Measurements from ENCODE around the gene PREP.

Gene PREP

GRCh38 chr6:105402939-105403935, at the start of gene PREP:
Gene PREP (minus strand): TSS chr6:105403082. CDS start chr6:105402891, 191 bp downstream.
- TF ChIP-seq CTCF (IDR thresholded peaks at IDR 0.05; ENCODE audit: low read depth, low read length) = peak; percentile 82
- peak; percentile 59 for DNase-seq (ENCODE audit: extremely low read depth, low read depth)

GRCh38 chr6:105452376-105452775, 49.5 kb upstream of the PREP start:
- DNase-seq (ENCODE audit: extremely low read depth, low read depth) = no peak
- no peak for TF ChIP-seq CTCF (IDR thresholded peaks at IDR 0.05; ENCODE audit: low read depth, low read length)

- no peak for DNase-seq (ENCODE audit: extremely low read depth, low read depth)
- TF ChIP-seq CTCF (IDR thresholded peaks at IDR 0.05; ENCODE audit: low read depth, low read length) = no peak
Observed at GRCh38 chr6:105449756-105450390, 47.0 kb upstream of the PREP start.

- DNase-seq (ENCODE audit: extremely low read depth, low read depth) = no peak
- TF ChIP-seq CTCF (IDR thresholded peaks at IDR 0.05; ENCODE audit: low read depth, low read length) = no peak
Observed at GRCh38 chr6:105445481-105445880, 42.6 kb upstream of the PREP start.

GRCh38 chr6:105443941-105444340, 41.1 kb upstream of the PREP start:
- no peak for DNase-seq (ENCODE audit: extremely low read depth, low read depth)
- TF ChIP-seq CTCF (IDR thresholded peaks at IDR 0.05; ENCODE audit: low read depth, low read length) = no peak

GRCh38 chr6:105442369-105442768, 39.5 kb upstream of the PREP start:
- TF ChIP-seq CTCF (IDR thresholded peaks at IDR 0.05; ENCODE audit: low read depth, low read length) = no peak
- DNase-seq (ENCODE audit: extremely low read depth, low read depth) = no peak

- no peak for TF ChIP-seq CTCF (IDR thresholded peaks at IDR 0.05; ENCODE audit: low read depth, low read length)
- no peak for DNase-seq (ENCODE audit: extremely low read depth, low read depth)
Observed at GRCh38 chr6:105437236-105437635, 34.4 kb upstream of the PREP start.
